Measurements from ENCODE around the gene ZNF407.

ZNF407 gene

GRCh38 chr18:74935434-74935833 lies 337.8 kb downstream of the ZNF407 start:
- DNase-seq (ENCODE audit: low spot score), result no peak

GRCh38 chr18:74936343-74936742 lies 338.7 kb downstream of the ZNF407 start:
- Histone ChIP-seq H3K27ac (no peak overlapping the region), H3K4me3 (no peak overlapping the region)
- no peak for DNase-seq (ENCODE audit: low spot score)
- no peak for TF ChIP-seq CTCF (IDR thresholded peaks at IDR 0.05)

More at GRCh38 chr18:74935434-74935833, 337.8 kb downstream of the ZNF407 start:
- H3K27ac ChIP-seq, result no peak overlapping the region
- H3K4me3 ChIP-seq, result no peak overlapping the region
- TF ChIP-seq CTCF (IDR thresholded peaks at IDR 0.05), result no peak

GRCh38 chr18:74937291-74937690 lies 339.6 kb downstream of the ZNF407 start:
- no peak for DNase-seq (ENCODE audit: low spot score)
- no peak overlapping the region for H3K4me3 ChIP-seq

GRCh38 chr18:74940856-74941255 lies 343.2 kb downstream of the ZNF407 start:
- H3K27ac ChIP-seq, result no peak overlapping the region
- TF ChIP-seq CTCF (IDR thresholded peaks at IDR 0.05), result no peak
- no peak for DNase-seq (ENCODE audit: low spot score)
- H3K4me3 ChIP-seq, result no peak overlapping the region

More at GRCh38 chr18:74937291-74937690, 339.6 kb downstream of the ZNF407 start:
- TF ChIP-seq CTCF (IDR thresholded peaks at IDR 0.05), result no peak
- no peak overlapping the region for H3K27ac ChIP-seq

GRCh38 chr18:74942319-74942910 lies 344.7 kb downstream of the ZNF407 start:
- H3K27ac ChIP-seq, result no peak overlapping the region
- no peak for DNase-seq (ENCODE audit: low spot score)
- H3K4me3 ChIP-seq, result no peak overlapping the region
- no peak for TF ChIP-seq CTCF (IDR thresholded peaks at IDR 0.05)

- Histone ChIP-seq H3K27ac (no peak overlapping the region), H3K4me3 (no peak overlapping the region)
- DNase-seq (ENCODE audit: low spot score), result no peak
- no peak for TF ChIP-seq CTCF (IDR thresholded peaks at IDR 0.05)
Measured at GRCh38 chr18:74944676-74945075, 347.0 kb downstream of the ZNF407 start.

GRCh38 chr18:74945774-74946545 lies 348.3 kb downstream of the ZNF407 start:
- TF ChIP-seq CTCF (IDR thresholded peaks at IDR 0.05), result no peak
- no peak overlapping the region for H3K27ac ChIP-seq
- H3K4me3 ChIP-seq, result no peak overlapping the region
- DNase-seq (ENCODE audit: low spot score), result no peak

Data from coronary artery (tissue), 2 donors.